ENCODE data around the gene MEN1.

Gene MEN1

GRCh38 chr11:64778223-64778472 is 32.2 kb downstream of the MEN1 start:
- DNase-seq: no peak

- DNase-seq: peak; percentile 57 to 74
Observed at GRCh38 chr11:64777449-64778222, 32.7 kb downstream of the MEN1 start.

- no peak for DNase-seq
Observed at GRCh38 chr11:64776875-64777274, 33.5 kb downstream of the MEN1 start.

- no peak for DNase-seq
Observed at GRCh38 chr11:64776425-64776824, 33.9 kb downstream of the MEN1 start.

GRCh38 chr11:64774144-64774543 is 36.2 kb downstream of the MEN1 start:
- DNase-seq: no peak

GRCh38 chr11:64772303-64773018 is 37.9 kb downstream of the MEN1 start:
- DNase-seq: no peak

GRCh38 chr11:64771861-64772260 is 38.5 kb downstream of the MEN1 start:
- DNase-seq: no peak

GRCh38 chr11:64770120-64770519 is 40.2 kb downstream of the MEN1 start:
- no peak for DNase-seq

- no peak for DNase-seq
Observed at GRCh38 chr11:64769283-64769682, 41.1 kb downstream of the MEN1 start.

- no peak for DNase-seq
Observed at GRCh38 chr11:64768300-64768694, 42.1 kb downstream of the MEN1 start.

GRCh38 chr11:64767344-64768299 is 42.7 kb downstream of the MEN1 start:
- peak; percentile 33 to 35 for DNase-seq

- DNase-seq: no peak
Observed at GRCh38 chr11:64766881-64767280, 43.5 kb downstream of the MEN1 start.

GRCh38 chr11:64765851-64766665 is 44.3 kb downstream of the MEN1 start:
- DNase-seq: no peak

- no peak for DNase-seq
Observed at GRCh38 chr11:64765291-64765850, 45.0 kb downstream of the MEN1 start.

- no peak for DNase-seq
Observed at GRCh38 chr11:64764753-64765152, 45.6 kb downstream of the MEN1 start.

- DNase-seq: no peak
Observed at GRCh38 chr11:64764040-64764611, 46.2 kb downstream of the MEN1 start.

- no peak for DNase-seq
Observed at GRCh38 chr11:64763526-64764039, 46.8 kb downstream of the MEN1 start.

- no peak for DNase-seq
Observed at GRCh38 chr11:64762674-64763525, 47.5 kb downstream of the MEN1 start.

- DNase-seq: no peak
Observed at GRCh38 chr11:64762277-64762673, 48.1 kb downstream of the MEN1 start.

GRCh38 chr11:64760759-64761420 is 49.5 kb downstream of the MEN1 start:
- no peak for DNase-seq

All from NCI-H524 (cell line).